SK-N-SH (cell line): Measurements from ENCODE around the gene PLD3. TPM values are rescaled to one million over a fixed set of nuclear protein-coding genes. Genes with fewer than 3 reads are reported as not detected.

ENCODE experiments used
- CTCF ChIA-PET: fragments of 300-600, 350-600 bp; formaldehyde crosslinking; extraction: SDS; loops from one replicate; lab custom pipeline; 2021; lab: Yijun Ruan, JAX
- POLR2A ChIA-PET: fragments of 350-600 bp; sonication (Branson Sonifier 250); formaldehyde crosslinking; extraction: SDS; loops from one replicate; lab custom pipeline; 2020; ENCODE audit warnings: antibody characterized with exemption, inconsistent platforms; lab: Yijun Ruan, JAX
- DNase-seq: peaks from one replicate; pipeline ENCODE4 v3.0.0; 2012
- H2AFZ ChIP-seq: fragments of 200-600 bp; sonication (generic); 2 replicates; pipeline ENCODE4 v1.8.1; 2016; ENCODE audit warnings: antibody characterized with exemption, mild to moderate bottlenecking, low read depth
- H3F3A ChIP-seq: fragments of 200-600 bp; sonication (generic); replicated peaks from 2 replicates; pipeline ENCODE3; 2016; ENCODE audit warnings: antibody characterized with exemption, mild to moderate bottlenecking; ENCODE audit not compliant: insufficient read depth
- H3K27ac ChIP-seq, 2 experiments: fragments of 200-500 bp in 1 of 2; fragments of 200-600 bp in 1 of 2; sonication (Bioruptor generic) in 1 of 2; sonication (generic), shearing (Covaris generic) in 1 of 2; 2 replicates each; pipeline versions ENCODE4 v1.5.1 to v1.6.1; 2014 to 2016; ENCODE audit warnings: low read depth in 2 of 2, inconsistent platforms in 1 of 2, low read length in 1 of 2, mild to moderate bottlenecking in 1 of 2, mixed read lengths in 1 of 2
- H3K27me3 ChIP-seq: fragments of 200-600 bp; sonication (generic), shearing (Covaris generic); 2 replicates; pipeline ENCODE4 v1.6.1; 2016; ENCODE audit warnings: mixed run types; ENCODE audit not compliant: insufficient read depth
- H3K36me3 ChIP-seq, 2 experiments: fragments of 200-500 bp in 1 of 2; fragments of 200-600 bp in 1 of 2; sonication (Bioruptor generic) in 1 of 2; sonication (generic) in 1 of 2; replicated peaks in 1 of 2; 2 replicates each; pipeline versions ENCODE3 to v1.5.1; 2014 to 2016; ENCODE audit warnings: low read length in 1 of 2, mild to moderate bottlenecking in 1 of 2; ENCODE audit not compliant: insufficient read depth in 2 of 2, control insufficient read depth in 1 of 2
- H3K4me1 ChIP-seq, 2 experiments: fragments of 200-500 bp in 1 of 2; fragments of 200-600 bp in 1 of 2; sonication (Bioruptor generic) in 1 of 2; sonication (generic), shearing (Covaris generic) in 1 of 2; 2 replicates each; pipeline versions ENCODE4 v1.5.1 to v1.6.1; 2014 to 2016; ENCODE audit warnings: low read depth in 1 of 2, low read length in 1 of 2, mixed run types in 1 of 2; ENCODE audit not compliant: insufficient read depth in 2 of 2, control insufficient read depth in 1 of 2
- H3K4me2 ChIP-seq: fragments of 200-600 bp; sonication (generic), shearing (Covaris generic); 2 replicates; pipeline ENCODE4 v1.6.1; 2017; ENCODE audit warnings: mixed run types
- H3K4me3 ChIP-seq, 2 experiments: fragments of 200-500 bp in 1 of 2; fragments of 200-600 bp in 1 of 2; sonication (Bioruptor generic) in 1 of 2; sonication (generic), shearing (Covaris generic) in 1 of 2; 2 replicates each; pipeline versions ENCODE4 v1.5.1 to v1.8.1; 2014 to 2016; ENCODE audit warnings: low read depth in 2 of 2, inconsistent platforms in 1 of 2, low read length in 1 of 2, mild to moderate bottlenecking in 1 of 2, mixed read lengths in 1 of 2, moderate library complexity in 1 of 2
- H3K79me2 ChIP-seq: fragments of 200-600 bp; sonication (generic); 2 replicates; pipeline ENCODE4 v1.8.1; 2017; ENCODE audit warnings: mild to moderate bottlenecking; ENCODE audit not compliant: insufficient read depth
- H3K9ac ChIP-seq: fragments of 200-600 bp; sonication (generic); 2 replicates; pipeline ENCODE4 v1.6.1; 2017; ENCODE audit warnings: mixed run types
- H3K9me2 ChIP-seq: fragments of 200-600 bp; sonication (generic); 2 replicates; pipeline ENCODE4 v1.6.1; 2017; ENCODE audit warnings: mixed run types
- H3K9me3 ChIP-seq: fragments of 200-600 bp; sonication (generic); 2 replicates; pipeline ENCODE4 v1.6.1; 2017; ENCODE audit warnings: mixed run types, mild to moderate bottlenecking, moderate library complexity
- H4K20me1 ChIP-seq: fragments of 200-600 bp; sonication (generic); 2 replicates; pipeline ENCODE4 v1.6.1; 2017; ENCODE audit warnings: mild to moderate bottlenecking, mixed run types; ENCODE audit not compliant: insufficient read depth
- ELF1 ChIP-seq: IDR thresholded peaks from 2 replicates; pipeline ENCODE4 v1.4.0; 2012
- EZH2phosphoT487 ChIP-seq: fragments of 200-600 bp; sonication (generic); IDR thresholded peaks from 2 replicates; pipeline ENCODE4 v1.6.1; 2017; ENCODE audit warnings: low read depth, mixed run types, mild to moderate bottlenecking, antibody characterized with exemption, moderate library complexity, borderline replicate concordance
- FOXJ3 ChIP-seq: sonication (generic); formaldehyde crosslinking; IDR thresholded peaks from 2 replicates; pipeline ENCODE4 v1.5.1; 2020; ENCODE audit warnings: mild to moderate bottlenecking, missing genetic modification reagents
- FOXM1 ChIP-seq: IDR thresholded peaks from 2 replicates; pipeline ENCODE4 v1.4.0; 2012; ENCODE audit warnings: low read depth, mild to moderate bottlenecking
- MAX ChIP-seq: IDR thresholded peaks from 2 replicates; pipeline ENCODE4 v1.4.0; 2012; ENCODE audit warnings: low read depth
- MXI1 ChIP-seq: IDR thresholded peaks from 2 replicates; pipeline ENCODE4 v1.6.1; 2012; ENCODE audit warnings: mild to moderate bottlenecking, low read depth, low read length, improper control_type of control experiment
- NFIC ChIP-seq: IDR thresholded peaks from 2 replicates; pipeline ENCODE4 v1.4.0; 2012; ENCODE audit warnings: borderline replicate concordance
- PBX3 ChIP-seq: IDR thresholded peaks from 2 replicates; pipeline ENCODE4; 2012
- POLR2AphosphoS5 ChIP-seq: IDR thresholded peaks from 2 replicates; pipeline ENCODE4 v1.6.1; 2012; ENCODE audit warnings: low read depth, low read length
- RAD21 ChIP-seq: IDR thresholded peaks from 2 replicates; pipeline ENCODE4 v1.6.1; 2012; ENCODE audit warnings: mild to moderate bottlenecking, low read length
- RCOR1 ChIP-seq: fragments of 150-350 bp; IDR thresholded peaks from 2 replicates; pipeline ENCODE4 v1.6.1; 2017; ENCODE audit warnings: antibody characterized with exemption, low read length
- RFX5 ChIP-seq: IDR thresholded peaks from 2 replicates; pipeline ENCODE4 v1.6.1; 2012; ENCODE audit warnings: mild to moderate bottlenecking, improper control_type of control experiment, low read length
- RXRA ChIP-seq: IDR thresholded peaks from 2 replicates; pipeline ENCODE4 v1.4.0; 2012; ENCODE audit warnings: low read depth, mild to moderate bottlenecking, borderline replicate concordance
- SIN3A ChIP-seq: IDR thresholded peaks from 2 replicates; pipeline ENCODE4 v1.6.1; 2012; ENCODE audit warnings: low read depth, mild to moderate bottlenecking, low read length, moderate library complexity, borderline replicate concordance
- SMC3 ChIP-seq: IDR thresholded peaks from 2 replicates; pipeline ENCODE4 v1.6.1; 2012; ENCODE audit warnings: low read depth, low read length, improper control_type of control experiment
- TAF1 ChIP-seq: IDR thresholded peaks from 2 replicates; pipeline ENCODE4 v1.6.1; 2012; ENCODE audit warnings: low read depth, mild to moderate bottlenecking, low read length, moderate library complexity, borderline replicate concordance
- TCF12 ChIP-seq: IDR thresholded peaks from 2 replicates; pipeline ENCODE4 v1.4.0; 2012
- TEAD4 ChIP-seq: IDR thresholded peaks from 2 replicates; pipeline ENCODE4 v1.4.0; 2012; ENCODE audit warnings: mild to moderate bottlenecking, borderline replicate concordance; ENCODE audit not compliant: insufficient read depth
- USF1 ChIP-seq: IDR thresholded peaks from 2 replicates; pipeline ENCODE4 v1.4.0; 2012; ENCODE audit warnings: low read depth, borderline replicate concordance
- USF2 ChIP-seq: fragments of 150-350 bp; IDR thresholded peaks from 2 replicates; pipeline ENCODE4 v1.6.1; 2017; ENCODE audit warnings: antibody characterized with exemption, low read length, low read depth, borderline replicate concordance
- YY1 ChIP-seq: IDR thresholded peaks from 2 replicates; pipeline ENCODE4 v1.4.0; 2012; ENCODE audit warnings: low read depth, mild to moderate bottlenecking
- ZBTB33 ChIP-seq: IDR thresholded peaks from 2 replicates; pipeline ENCODE4 v1.4.0; 2012; ENCODE audit warnings: low read depth, borderline replicate concordance
- WGBS: methylation state at CpG from one replicate; pipeline ENCODE4 v1.1.6; 2017; ENCODE audit warnings: low lambda C conversion rate; 5-methylcytosine and 5-hydroxymethylcytosine counted together
- polyA plus RNA-seq, 3 experiments: library from polyadenylated mRNA; depleted of rRNA; stranded (reverse); fragments of >200 nt; gene quantifications; 2 replicates each; pipeline ENCODE4 v1.2.3, GENCODE V29; 2012

The PLD3 gene
- polyA plus RNA-seq, 1 of the 3 experiments (the other 2 are of a cell fraction), result 511 TPM

GRCh38 chr19:40320558-40320935 lies 27.9 kb upstream of the PLD3 start:
- Histone ChIP-seq H3K4me1 (peaks cover 0 to 5% of the 10 kb centered on the region in 2 experiments; a peak in 1 of 4 replicates), H4K20me1 (no peaks in the 10 kb centered on the region), H3K79me2 (no peaks in the 10 kb centered on the region), H3K9me2 (no peaks in the 10 kb centered on the region), H3K4me2 (no peak overlapping the region), H3K9ac (no peak overlapping the region), H2AFZ (no peak overlapping the region), H3K27me3 (no peaks in the 10 kb centered on the region), H3K4me3 (no peak overlapping the region), H3K36me3 (peaks cover 5 to 37% of the 10 kb centered on the region in 2 experiments), H3K27ac (no peak overlapping the region), H3K9me3 (no peaks in the 10 kb centered on the region), H3F3A (no peaks in the 10 kb centered on the region)
- WGBS, result 89% methylated on average over 7 of the region's 7 CpGs
- TF ChIP-seq SIN3A, result no peak
- no peak for TF ChIP-seq USF1
- no peak for TF ChIP-seq FOXJ3 (CRISPR knock-in tag)
- no peak for TF ChIP-seq NFIC
- TF ChIP-seq RAD21, result no peak
- no peak for TF ChIP-seq ELF1
- no peak for TF ChIP-seq TEAD4
- TF ChIP-seq USF2, result no peak
- no peak for TF ChIP-seq RFX5
- ChIA-PET CTCF (interaction anchor here (0.8 kb wide), 1 partner anchor 15 kb away, joined by 3 read pairs; no protein-coding TSS in a partner anchor), POLR2A (no interaction called here)
- DNase-seq, result no peak

- TF ChIP-seq EZH2phosphoT487, result no peak
- no peak for TF ChIP-seq YY1
- no peak for TF ChIP-seq TCF12
- no peak for TF ChIP-seq RCOR1
- no peak for TF ChIP-seq ELF1
- no peak for TF ChIP-seq SMC3
- TF ChIP-seq MXI1, result no peak
- no peak for TF ChIP-seq RXRA
- TF ChIP-seq TAF1, result no peak
- TF ChIP-seq POLR2AphosphoS5, result no peak
- TF ChIP-seq PBX3, result no peak
- TF ChIP-seq TEAD4, result no peak
- no peak for TF ChIP-seq ZBTB33
- TF ChIP-seq MAX, result no peak
- no peak for TF ChIP-seq FOXM1
- Histone ChIP-seq H4K20me1 (no peaks in the 10 kb centered on the region), H3K36me3 (peaks cover 5 to 39% of the 10 kb centered on the region in 2 experiments), H3K4me2 (no peak overlapping the region), H3K4me1 (peaks cover 0 to 4% of the 10 kb centered on the region in 2 experiments; a peak in 1 of 4 replicates), H3K27ac (no peak overlapping the region), H3K9ac (no peak overlapping the region), H2AFZ (no peak overlapping the region), H3F3A (no peaks in the 10 kb centered on the region), H3K9me3 (no peaks in the 10 kb centered on the region), H3K27me3 (no peaks in the 10 kb centered on the region), H3K9me2 (no peaks in the 10 kb centered on the region), H3K79me2 (no peaks in the 10 kb centered on the region), H3K4me3 (no peak overlapping the region)
- no peak for DNase-seq
- WGBS, result 97% methylated on average over 18 of the region's 18 CpGs
- ChIA-PET POLR2A (no interaction called here), CTCF (interaction anchor here (1.4 kb wide), 1 partner anchor 16 kb away, joined by 3 read pairs; no protein-coding TSS in a partner anchor)
Observed at GRCh38 chr19:40321076-40321475, 27.4 kb upstream of the PLD3 start.
